Fibroblast of skin of right biceps (primary cell): ENCODE measurements around the gene APOM.

Source experiments
- DNase-seq: peaks from one replicate; pipeline ENCODE4 v3.0.0-alpha.2; 2013

The APOM gene

GRCh38 chr6:31655349-31656237, at the start of gene APOM:
Gene APOM, plus strand, starts transcription at chr6:31655894. Its CDS starts 73 bp downstream, at chr6:31655967.
- DNase-seq: no peak

- no peak for DNase-seq
Measured at GRCh38 chr6:31607317-31607716, 48.4 kb upstream of the APOM start.

- DNase-seq: no peak
Measured at GRCh38 chr6:31609519-31610406, 45.9 kb upstream of the APOM start.

- DNase-seq: no peak
Measured at GRCh38 chr6:31610968-31611367, 44.7 kb upstream of the APOM start.

- DNase-seq: no peak
Measured at GRCh38 chr6:31614075-31614619, 41.5 kb upstream of the APOM start.

GRCh38 chr6:31614684-31615578, 40.8 kb upstream of the APOM start, which contains the start of gene AIF1:
Gene AIF1, plus strand, starts transcription at chr6:31615234. Its CDS starts 96 bp downstream, at chr6:31615330.
- DNase-seq: no peak

GRCh38 chr6:31615748-31616147, 39.9 kb upstream of the APOM start:
- no peak for DNase-seq

GRCh38 chr6:31617010-31617409, 38.7 kb upstream of the APOM start:
- DNase-seq: no peak

GRCh38 chr6:31619805-31620585, 35.7 kb upstream of the APOM start:
- DNase-seq: peak; percentile 100

GRCh38 chr6:31620586-31621319, 34.9 kb upstream of the APOM start, which contains the start of gene PRRC2A:
Gene PRRC2A, plus strand, starts transcription at chr6:31620715. Its CDS starts 2,075 bp downstream, at chr6:31622790.
- DNase-seq: no peak

- DNase-seq: no peak
Measured at GRCh38 chr6:31621320-31621939, 34.3 kb upstream of the APOM start.

GRCh38 chr6:31621991-31622390, 33.7 kb upstream of the APOM start:
- DNase-seq: peak; percentile 38

GRCh38 chr6:31622684-31623091, 33.0 kb upstream of the APOM start:
- DNase-seq: no peak

GRCh38 chr6:31624070-31624469, 31.6 kb upstream of the APOM start:
- DNase-seq: no peak

GRCh38 chr6:31626952-31627351, 28.7 kb upstream of the APOM start:
- no peak for DNase-seq

- DNase-seq: no peak
Measured at GRCh38 chr6:31627690-31628287, 27.9 kb upstream of the APOM start.

GRCh38 chr6:31629014-31629413, 26.7 kb upstream of the APOM start:
- DNase-seq: no peak

- no peak for DNase-seq
Measured at GRCh38 chr6:31630177-31630934, 25.3 kb upstream of the APOM start.

- no peak for DNase-seq
Measured at GRCh38 chr6:31631209-31631608, 24.5 kb upstream of the APOM start.
